Sigmoid colon (tissue), 7 donors: Measurements from ENCODE around the gene IFNA2. TPM values are rescaled to one million over a fixed set of nuclear protein-coding genes. Genes with fewer than 3 reads are reported as not detected.

Experiments used
- DNase-seq: peaks from one replicate; pipeline ENCODE4 v3.0.0-alpha.2; 2019
- H3K27ac ChIP-seq, 4 donors: fragments of 200-600 bp; sonication (generic); one replicate each; pipeline ENCODE4 v1.5.1; 2016 to 2019; ENCODE audit warnings: mild to moderate bottlenecking in 1 of 4
- H3K27me3 ChIP-seq, 3 donors: fragments of 200-600 bp; sonication (generic); one replicate each; pipeline ENCODE4 v1.5.1; 2019; ENCODE audit warnings: mild to moderate bottlenecking in 1 of 3
- H3K36me3 ChIP-seq, 4 donors: fragments of 200-600 bp; sonication (generic); one replicate each; pipeline ENCODE4 v1.5.1; 2016 to 2019
- H3K4me1 ChIP-seq, 4 donors: fragments of 200-600 bp; sonication (generic); one replicate each; pipeline ENCODE4 v1.5.1; 2017 to 2019
- H3K4me3 ChIP-seq, 4 donors: fragments of 200-600 bp; sonication (generic); one replicate each; pipeline ENCODE4 v1.5.1; 2017 to 2019; ENCODE audit warnings: mild to moderate bottlenecking in 2 of 4, moderate library complexity in 1 of 4
- H3K9me3 ChIP-seq, 4 donors: fragments of 200-600 bp in 3 of 4; sonication (generic) in 3 of 4; one replicate each; pipeline versions ENCODE4 v1.5.1 to v1.6.1; 2013 to 2019
- EP300 ChIP-seq, 4 donors: sonication (generic); formaldehyde crosslinking; IDR thresholded peaks; one replicate each; pipeline ENCODE4 v1.6.1; 2017; ENCODE audit warnings: antibody characterized with exemption in 4 of 4
- POLR2A ChIP-seq, 2 donors: fragments of 450-650 bp; IDR thresholded peaks; one replicate each; pipeline ENCODE4 v1.6.1; 2016; ENCODE audit warnings: antibody characterized with exemption in 2 of 2, mild to moderate bottlenecking in 2 of 2, moderate library complexity in 2 of 2
- POLR2AphosphoS5 ChIP-seq, 4 donors: sonication (generic); formaldehyde crosslinking; IDR thresholded peaks; one replicate each; pipeline ENCODE4 v1.6.1; 2017; ENCODE audit warnings: antibody characterized with exemption in 4 of 4
- WGBS, 2 donors: extraction: QIAGEN DNeasy Blood & Tissue Kit; methylation state at CpG; one replicate each; pipeline ENCODE4 v1.1.7; 2013; 5-methylcytosine and 5-hydroxymethylcytosine counted together
- intact Hi-C: fragments of 100-400 bp; cut with DNase I; formaldehyde crosslinking; loops from one replicate; pipeline ENCODE4 v1.15.1; 2023
- polyA plus RNA-seq, 3 donors: library from polyadenylated mRNA; stranded (reverse); fragments of 200-250 nt; gene quantifications; one replicate each; pipeline ENCODE4 v1.2.3, GENCODE V29; 2013
- total RNA-seq, 4 donors: library from RNA; depleted of rRNA; stranded (reverse); fragments of >200 nt; gene quantifications; one replicate each; pipeline ENCODE4 v1.1.0, GENCODE V29; 2016
- TF ChIP-seq, protein P1 (sequence below), 4 experiments: fragments of 450-650 bp in 3 of 4; fragments of 200-600 bp in 1 of 4; IDR thresholded peaks; one replicate each; pipeline ENCODE4 v1.5.1; 2016 to 2019; ENCODE audit warnings: antibody characterized with exemption in 4 of 4, mild to moderate bottlenecking in 3 of 4, moderate library complexity in 2 of 4
- donor health status: healthy with polysubstance abuse.
- donor health status: Bipolar disorder and iron deficiency.
- donor health status: healthy.

IFNA2 gene
- total and polyA plus RNA-seq, 7 donors: 0.06 to 0.33 TPM; not detected in 5

DNA sequence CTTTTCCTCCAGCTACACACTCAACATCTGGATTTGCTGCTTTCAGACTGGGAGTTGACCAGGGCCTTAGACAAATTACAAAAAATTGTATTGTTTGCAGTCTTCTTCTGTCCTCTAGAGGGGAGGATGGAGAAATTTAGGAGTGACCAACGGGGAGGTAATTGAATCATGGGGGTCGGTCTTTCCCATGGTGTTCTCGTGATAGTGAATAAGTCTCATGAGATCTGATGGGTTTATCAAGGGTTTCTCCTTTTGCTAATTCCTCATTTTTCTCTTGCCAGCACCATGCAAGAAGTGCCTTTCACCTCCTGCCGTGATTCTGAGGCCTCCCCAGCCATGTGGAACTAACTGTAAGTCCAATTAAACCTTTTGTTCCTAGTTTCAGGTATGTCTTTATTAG lies 28.0 kb upstream of the IFNA2 start:
- no peak overlapping the region for H3K4me3 ChIP-seq
- TF ChIP-seq POLR2A (IDR thresholded peaks at IDR 0.05): no peak
- no peaks in the 10 kb centered on the region for H3K27me3 ChIP-seq
- H3K9me3 ChIP-seq: no peaks in the 10 kb centered on the region
- H3K4me1 ChIP-seq: no peaks in the 10 kb centered on the region
- intact Hi-C loops: no loop called here
- no peak overlapping the region for H3K27ac ChIP-seq
- H3K36me3 ChIP-seq: no peaks in the 10 kb centered on the region
- no peak for DNase-seq
- 89 to 95% methylated on average over 4 of the region's 4 CpGs for WGBS, 2 donors

DNA sequence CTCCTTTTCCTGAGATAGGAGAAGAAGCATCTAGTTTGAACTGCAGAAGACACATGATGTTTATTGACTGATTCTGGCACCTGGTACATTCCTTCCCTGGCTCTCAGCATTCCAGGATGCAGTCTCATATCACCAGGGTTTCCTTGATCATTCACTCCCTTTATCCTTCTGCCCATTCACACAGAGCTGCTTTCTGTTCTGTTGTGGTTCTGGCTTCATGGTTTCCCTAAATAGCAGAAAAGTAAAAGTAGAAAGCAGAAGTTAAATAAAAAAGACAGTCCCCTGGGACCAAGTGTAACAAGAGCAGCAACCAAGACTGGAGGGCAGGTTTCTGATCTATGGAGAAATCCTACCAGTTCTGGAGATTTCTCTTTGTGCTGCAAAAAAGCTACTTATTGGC lies 26.9 kb upstream of the IFNA2 start:
- TF ChIP-seq POLR2A (IDR thresholded peaks at IDR 0.05) (no peak), EP300 (IDR thresholded peaks at IDR 0.05) (no peak), POLR2AphosphoS5 (IDR thresholded peaks at IDR 0.05) (no peak)
- TF ChIP-seq, protein P1, sequence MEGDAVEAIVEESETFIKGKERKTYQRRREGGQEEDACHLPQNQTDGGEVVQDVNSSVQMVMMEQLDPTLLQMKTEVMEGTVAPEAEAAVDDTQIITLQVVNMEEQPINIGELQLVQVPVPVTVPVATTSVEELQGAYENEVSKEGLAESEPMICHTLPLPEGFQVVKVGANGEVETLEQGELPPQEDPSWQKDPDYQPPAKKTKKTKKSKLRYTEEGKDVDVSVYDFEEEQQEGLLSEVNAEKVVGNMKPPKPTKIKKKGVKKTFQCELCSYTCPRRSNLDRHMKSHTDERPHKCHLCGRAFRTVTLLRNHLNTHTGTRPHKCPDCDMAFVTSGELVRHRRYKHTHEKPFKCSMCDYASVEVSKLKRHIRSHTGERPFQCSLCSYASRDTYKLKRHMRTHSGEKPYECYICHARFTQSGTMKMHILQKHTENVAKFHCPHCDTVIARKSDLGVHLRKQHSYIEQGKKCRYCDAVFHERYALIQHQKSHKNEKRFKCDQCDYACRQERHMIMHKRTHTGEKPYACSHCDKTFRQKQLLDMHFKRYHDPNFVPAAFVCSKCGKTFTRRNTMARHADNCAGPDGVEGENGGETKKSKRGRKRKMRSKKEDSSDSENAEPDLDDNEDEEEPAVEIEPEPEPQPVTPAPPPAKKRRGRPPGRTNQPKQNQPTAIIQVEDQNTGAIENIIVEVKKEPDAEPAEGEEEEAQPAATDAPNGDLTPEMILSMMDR (IDR thresholded peaks at IDR 0.05): no peak
- H3K4me3 ChIP-seq: no peak overlapping the region
- H3K9me3 ChIP-seq: no peaks in the 10 kb centered on the region
- no peak for DNase-seq
- H3K4me1 ChIP-seq: no peaks in the 10 kb centered on the region
- H3K36me3 ChIP-seq: no peaks in the 10 kb centered on the region
- H3K27me3 ChIP-seq: no peaks in the 10 kb centered on the region
- no peak overlapping the region for H3K27ac ChIP-seq
- intact Hi-C loops: no loop called here

DNA sequence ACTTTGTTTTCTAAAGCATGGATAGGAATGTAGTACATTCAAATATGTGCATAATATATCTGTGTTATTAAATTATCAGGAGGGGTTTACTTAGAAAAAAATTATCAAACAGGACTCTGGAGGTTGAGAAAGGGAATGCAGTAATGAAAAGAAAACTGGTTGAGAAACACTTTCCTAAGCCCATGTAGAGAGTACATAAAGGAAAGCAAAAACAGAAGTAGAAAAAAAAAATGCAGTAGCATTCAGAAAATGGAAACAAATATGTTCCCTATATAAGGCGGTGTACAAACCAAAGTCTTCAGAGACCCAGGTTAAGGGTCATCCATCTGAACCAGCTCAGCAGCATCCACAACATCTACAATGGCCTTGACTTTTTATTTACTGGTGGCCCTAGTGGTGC lies 23.6 kb upstream of the IFNA2 start, which contains the start of gene IFNA8:
Gene IFNA8, plus strand, starts transcription at position 301 of the 400 bp plus-strand sequence. Its CDS starts 60 bp downstream, at position 361.
- no peaks in the 10 kb centered on the region for H3K4me1 ChIP-seq
- H3K36me3 ChIP-seq: no peaks in the 10 kb centered on the region
- intact Hi-C loops: no loop called here
- no peaks in the 10 kb centered on the region for H3K27me3 ChIP-seq
- TF ChIP-seq, protein P1 (IDR thresholded peaks at IDR 0.05): no peak
- TF ChIP-seq POLR2AphosphoS5 (IDR thresholded peaks at IDR 0.05) (no peak), POLR2A (IDR thresholded peaks at IDR 0.05) (no peak)
- no peak within 1 kb of the TSS for H3K4me3 ChIP-seq
- 94 to 96% methylated on average over 1 of the region's 1 CpG for WGBS, 2 donors
- H3K27ac ChIP-seq: no peak within 1 kb of the TSS
- DNase-seq: no peak
- H3K9me3 ChIP-seq: no peaks in the 10 kb centered on the region

DNA sequence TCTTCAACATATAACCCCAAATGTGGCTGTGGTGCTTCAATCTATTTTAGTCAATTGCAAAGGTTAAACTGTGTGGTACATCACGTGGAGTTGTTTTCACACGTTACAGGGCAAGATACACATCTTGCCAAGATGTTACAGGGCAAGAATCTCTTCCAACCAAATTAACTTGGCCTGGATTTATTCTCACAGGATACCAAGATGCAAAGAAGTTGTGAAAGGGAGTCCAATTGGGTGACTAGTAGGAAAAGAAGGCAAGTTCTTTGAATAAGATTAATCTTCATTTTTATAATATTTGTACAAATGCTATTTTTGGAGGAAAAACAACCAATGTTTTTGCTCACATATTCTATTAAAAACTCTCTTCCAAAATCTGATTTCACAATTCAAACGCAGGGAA lies 18.9 kb upstream of the IFNA2 start:
- intact Hi-C loops: no loop called here
- TF ChIP-seq, protein P1 (IDR thresholded peaks at IDR 0.05): no peak
- TF ChIP-seq EP300 (IDR thresholded peaks at IDR 0.05) (no peak), POLR2AphosphoS5 (IDR thresholded peaks at IDR 0.05) (no peak), POLR2A (IDR thresholded peaks at IDR 0.05) (no peak)
- WGBS, 2 donors: 46 to 70% methylated on average over 3 of the region's 3 CpGs

DNA sequence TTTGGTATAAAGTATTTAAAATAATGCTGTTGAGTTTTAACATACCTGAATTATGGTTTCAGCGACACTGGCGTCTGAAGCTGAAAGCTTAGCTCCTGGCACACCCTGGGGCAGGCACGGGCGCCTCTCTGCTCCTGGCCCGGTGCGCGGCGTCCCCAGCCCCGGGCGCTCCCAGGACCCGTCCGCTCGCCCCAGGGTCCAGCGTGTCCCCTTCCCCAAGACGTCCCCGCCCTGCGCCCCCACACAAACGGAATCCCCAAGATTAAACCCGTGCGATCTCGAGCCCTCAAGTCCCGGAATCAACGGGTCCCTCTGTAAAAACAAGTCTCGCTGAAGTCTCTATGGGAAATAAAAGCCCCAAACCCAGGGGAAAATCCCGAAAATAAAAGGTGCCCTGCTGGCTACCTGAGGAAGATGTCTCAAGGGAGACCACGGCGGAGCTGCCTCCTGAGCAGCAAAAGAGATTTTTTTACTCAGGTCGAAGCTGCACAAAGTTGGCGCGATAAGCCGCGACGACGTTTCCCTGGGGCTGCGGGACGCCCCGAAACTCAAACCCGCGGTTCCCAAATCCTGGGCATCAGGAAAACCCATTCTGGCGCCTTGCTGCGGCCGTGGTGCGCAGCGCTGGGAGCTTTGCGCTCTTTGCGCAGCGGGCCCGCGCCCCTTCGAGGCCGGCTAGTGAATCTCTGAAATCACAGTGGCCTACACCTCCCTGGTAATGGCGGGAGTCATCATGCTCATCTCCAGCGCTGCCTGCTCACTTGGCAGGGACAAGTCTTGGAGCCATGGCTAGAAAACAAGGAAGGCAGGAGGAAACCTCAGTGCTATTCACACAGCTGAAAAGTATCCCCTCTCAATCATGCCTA lies 17.4 kb upstream of the IFNA2 start:
- Histone ChIP-seq H3K27me3 (peaks cover 0 to 26% (median 11%) of the 10 kb centered on the region in 3 donors), H3K9me3 (no peaks in the 10 kb centered on the region), H3K36me3 (no peaks in the 10 kb centered on the region), H3K4me1 (peaks cover 0 to 12% (median 11%) of the 10 kb centered on the region in 4 donors), H3K4me3 (peak overlapping the region; percentile 5 to 46 (median 35)), H3K27ac (no peak overlapping the region)
- TF ChIP-seq EP300 (IDR thresholded peaks at IDR 0.05): no peak
- TF ChIP-seq, protein P1 (IDR thresholded peaks at IDR 0.05): no peak
- TF ChIP-seq POLR2AphosphoS5 (IDR thresholded peaks at IDR 0.05): no peak
- TF ChIP-seq POLR2A (IDR thresholded peaks at IDR 0.05): no peak
- WGBS, 2 donors: 3 to 6% methylated on average over 53 of the region's 53 CpGs
- intact Hi-C loops: no loop called here
- DNase-seq: no peak

More for the DNA sequence above, 18.9 kb upstream of the IFNA2 start:
- peaks cover 0 to 26% (median 11%) of the 10 kb centered on the region in 3 donors for H3K27me3 ChIP-seq
- no peak overlapping the region for H3K27ac ChIP-seq
- no peaks in the 10 kb centered on the region for H3K36me3 ChIP-seq
- no peak overlapping the region for H3K4me3 ChIP-seq
- H3K4me1 ChIP-seq: peaks cover 0 to 12% (median 11%) of the 10 kb centered on the region in 4 donors
- no peaks in the 10 kb centered on the region for H3K9me3 ChIP-seq
- DNase-seq: no peak
